SK-N-SH (cell line): ENCODE results near the gene FHOD3. TPM values are rescaled to one million over a fixed set of nuclear protein-coding genes. Genes with fewer than 3 reads are reported as not detected.

Experiments
- CTCF ChIA-PET: fragments of 300-600, 350-600 bp; formaldehyde crosslinking; extraction: SDS; loops from one replicate; lab custom pipeline; 2021; lab: Yijun Ruan, JAX
- POLR2A ChIA-PET: fragments of 350-600 bp; sonication (Branson Sonifier 250); formaldehyde crosslinking; extraction: SDS; loops from one replicate; lab custom pipeline; 2020; ENCODE audit warnings: antibody characterized with exemption, inconsistent platforms; lab: Yijun Ruan, JAX
- DNase-seq: peaks from one replicate; pipeline ENCODE4 v3.0.0; 2012
- H2AFZ ChIP-seq: fragments of 200-600 bp; sonication (generic); 2 replicates; pipeline ENCODE4 v1.8.1; 2016; ENCODE audit warnings: antibody characterized with exemption, mild to moderate bottlenecking, low read depth
- H3F3A ChIP-seq: fragments of 200-600 bp; sonication (generic); replicated peaks from 2 replicates; pipeline ENCODE3; 2016; ENCODE audit warnings: antibody characterized with exemption, mild to moderate bottlenecking; ENCODE audit not compliant: insufficient read depth
- H3K27ac ChIP-seq, 2 experiments: fragments of 200-500 bp in 1 of 2; fragments of 200-600 bp in 1 of 2; sonication (Bioruptor generic) in 1 of 2; sonication (generic), shearing (Covaris generic) in 1 of 2; 2 replicates each; pipeline versions ENCODE4 v1.5.1 to v1.6.1; 2014 to 2016; ENCODE audit warnings: low read depth in 2 of 2, inconsistent platforms in 1 of 2, low read length in 1 of 2, mild to moderate bottlenecking in 1 of 2, mixed read lengths in 1 of 2
- H3K27me3 ChIP-seq: fragments of 200-600 bp; sonication (generic), shearing (Covaris generic); 2 replicates; pipeline ENCODE4 v1.6.1; 2016; ENCODE audit warnings: mixed run types; ENCODE audit not compliant: insufficient read depth
- H3K36me3 ChIP-seq, 2 experiments: fragments of 200-500 bp in 1 of 2; fragments of 200-600 bp in 1 of 2; sonication (Bioruptor generic) in 1 of 2; sonication (generic) in 1 of 2; replicated peaks in 1 of 2; 2 replicates each; pipeline versions ENCODE3 to v1.5.1; 2014 to 2016; ENCODE audit warnings: low read length in 1 of 2, mild to moderate bottlenecking in 1 of 2; ENCODE audit not compliant: insufficient read depth in 2 of 2, control insufficient read depth in 1 of 2
- H3K4me1 ChIP-seq, 2 experiments: fragments of 200-500 bp in 1 of 2; fragments of 200-600 bp in 1 of 2; sonication (Bioruptor generic) in 1 of 2; sonication (generic), shearing (Covaris generic) in 1 of 2; 2 replicates each; pipeline versions ENCODE4 v1.5.1 to v1.6.1; 2014 to 2016; ENCODE audit warnings: low read depth in 1 of 2, low read length in 1 of 2, mixed run types in 1 of 2; ENCODE audit not compliant: insufficient read depth in 2 of 2, control insufficient read depth in 1 of 2
- H3K4me2 ChIP-seq: fragments of 200-600 bp; sonication (generic), shearing (Covaris generic); 2 replicates; pipeline ENCODE4 v1.6.1; 2017; ENCODE audit warnings: mixed run types
- H3K4me3 ChIP-seq, 2 experiments: fragments of 200-500 bp in 1 of 2; fragments of 200-600 bp in 1 of 2; sonication (Bioruptor generic) in 1 of 2; sonication (generic), shearing (Covaris generic) in 1 of 2; 2 replicates each; pipeline versions ENCODE4 v1.5.1 to v1.8.1; 2014 to 2016; ENCODE audit warnings: low read depth in 2 of 2, inconsistent platforms in 1 of 2, low read length in 1 of 2, mild to moderate bottlenecking in 1 of 2, mixed read lengths in 1 of 2, moderate library complexity in 1 of 2
- H3K79me2 ChIP-seq: fragments of 200-600 bp; sonication (generic); 2 replicates; pipeline ENCODE4 v1.8.1; 2017; ENCODE audit warnings: mild to moderate bottlenecking; ENCODE audit not compliant: insufficient read depth
- H3K9ac ChIP-seq: fragments of 200-600 bp; sonication (generic); 2 replicates; pipeline ENCODE4 v1.6.1; 2017; ENCODE audit warnings: mixed run types
- H3K9me2 ChIP-seq: fragments of 200-600 bp; sonication (generic); 2 replicates; pipeline ENCODE4 v1.6.1; 2017; ENCODE audit warnings: mixed run types
- H3K9me3 ChIP-seq: fragments of 200-600 bp; sonication (generic); 2 replicates; pipeline ENCODE4 v1.6.1; 2017; ENCODE audit warnings: mixed run types, mild to moderate bottlenecking, moderate library complexity
- H4K20me1 ChIP-seq: fragments of 200-600 bp; sonication (generic); 2 replicates; pipeline ENCODE4 v1.6.1; 2017; ENCODE audit warnings: mild to moderate bottlenecking, mixed run types; ENCODE audit not compliant: insufficient read depth
- CHD2 ChIP-seq: fragments of 150-350 bp; IDR thresholded peaks from 2 replicates; pipeline ENCODE4 v1.6.1; 2018; ENCODE audit warnings: low read length; ENCODE audit not compliant: partially characterized antibody
- EP300 ChIP-seq, 2 experiments: IDR thresholded peaks; 2 replicates each; pipeline versions ENCODE4 v1.4.0 to v1.6.1; 2012; ENCODE audit warnings: borderline replicate concordance in 1 of 2, low read depth in 1 of 2, low read length in 1 of 2
- EZH2phosphoT487 ChIP-seq: fragments of 200-600 bp; sonication (generic); IDR thresholded peaks from 2 replicates; pipeline ENCODE4 v1.6.1; 2017; ENCODE audit warnings: low read depth, mixed run types, mild to moderate bottlenecking, antibody characterized with exemption, moderate library complexity, borderline replicate concordance
- FOSL2 ChIP-seq: IDR thresholded peaks from 2 replicates; pipeline ENCODE4 v1.4.0; 2012; ENCODE audit warnings: low read depth, mild to moderate bottlenecking, moderate library complexity, borderline replicate concordance
- GATA2 ChIP-seq: sonication (generic); formaldehyde crosslinking; IDR thresholded peaks from 2 replicates; pipeline ENCODE4 v1.5.0; 2020; ENCODE audit warnings: mild to moderate bottlenecking, missing genetic modification reagents
- JUND ChIP-seq: IDR thresholded peaks from 2 replicates; pipeline ENCODE4 v1.4.0; 2012
- MEF2A ChIP-seq: IDR thresholded peaks from 2 replicates; pipeline ENCODE4 v1.4.0; 2012; ENCODE audit warnings: low read depth, borderline replicate concordance
- MXI1 ChIP-seq: IDR thresholded peaks from 2 replicates; pipeline ENCODE4 v1.6.1; 2012; ENCODE audit warnings: mild to moderate bottlenecking, low read depth, low read length, improper control_type of control experiment
- NFIC ChIP-seq: IDR thresholded peaks from 2 replicates; pipeline ENCODE4 v1.4.0; 2012; ENCODE audit warnings: borderline replicate concordance
- TEAD4 ChIP-seq: IDR thresholded peaks from 2 replicates; pipeline ENCODE4 v1.4.0; 2012; ENCODE audit warnings: mild to moderate bottlenecking, borderline replicate concordance; ENCODE audit not compliant: insufficient read depth
- YY1 ChIP-seq: IDR thresholded peaks from 2 replicates; pipeline ENCODE4 v1.4.0; 2012; ENCODE audit warnings: low read depth, mild to moderate bottlenecking
- WGBS: methylation state at CpG from one replicate; pipeline ENCODE4 v1.1.6; 2017; ENCODE audit warnings: low lambda C conversion rate; 5-methylcytosine and 5-hydroxymethylcytosine counted together
- polyA plus RNA-seq, 3 experiments: library from polyadenylated mRNA; depleted of rRNA; stranded (reverse); fragments of >200 nt; gene quantifications; 2 replicates each; pipeline ENCODE4 v1.2.3, GENCODE V29; 2012
- TF ChIP-seq, protein P1 (sequence below): IDR thresholded peaks from 2 replicates; pipeline ENCODE4 v1.4.0; 2012; ENCODE audit warnings: low read depth, borderline replicate concordance
- TF ChIP-seq, protein P2 (sequence below): fragments of 150-350 bp; IDR thresholded peaks from 2 replicates; pipeline ENCODE4 v1.6.1; 2017; ENCODE audit warnings: antibody characterized with exemption, low read length, low read depth, borderline replicate concordance
- TF ChIP-seq, protein P3 (sequence below): IDR thresholded peaks from 2 replicates; pipeline ENCODE4 v1.4.0; 2012; ENCODE audit warnings: low read depth

FHOD3 gene
- polyA plus RNA-seq, 1 of the 3 experiments (the other 2 are of a cell fraction) = 10.9 TPM

GRCh38 chr18:36737316-36737715, 439.8 kb downstream of the FHOD3 start:
- H3K4me3 ChIP-seq = no peak overlapping the region
- no peaks in the 10 kb centered on the region for H3K9me2 ChIP-seq
- no peak overlapping the region for H3K4me2 ChIP-seq
- H3K4me1 ChIP-seq = peaks cover 0 to 25% of the 10 kb centered on the region in 2 experiments; a peak in 2 of 4 replicates
- no peak for DNase-seq
- 78% methylated on average over 3 of the region's 3 CpGs for WGBS
- no peak overlapping the region for H3K9ac ChIP-seq
- H2AFZ ChIP-seq = no peak overlapping the region
- H3K27ac ChIP-seq = no peak overlapping the region
- no peaks in the 10 kb centered on the region for H3F3A ChIP-seq
- H3K36me3 ChIP-seq = peaks cover 0 to 12% of the 10 kb centered on the region in 2 experiments
- POLR2A ChIA-PET = no interaction called here
- H3K27me3 ChIP-seq = no peaks in the 10 kb centered on the region
- no peaks in the 10 kb centered on the region for H3K79me2 ChIP-seq
- no peaks in the 10 kb centered on the region for H4K20me1 ChIP-seq
- TF ChIP-seq EZH2phosphoT487 = no peak
- TF ChIP-seq, protein P1, sequence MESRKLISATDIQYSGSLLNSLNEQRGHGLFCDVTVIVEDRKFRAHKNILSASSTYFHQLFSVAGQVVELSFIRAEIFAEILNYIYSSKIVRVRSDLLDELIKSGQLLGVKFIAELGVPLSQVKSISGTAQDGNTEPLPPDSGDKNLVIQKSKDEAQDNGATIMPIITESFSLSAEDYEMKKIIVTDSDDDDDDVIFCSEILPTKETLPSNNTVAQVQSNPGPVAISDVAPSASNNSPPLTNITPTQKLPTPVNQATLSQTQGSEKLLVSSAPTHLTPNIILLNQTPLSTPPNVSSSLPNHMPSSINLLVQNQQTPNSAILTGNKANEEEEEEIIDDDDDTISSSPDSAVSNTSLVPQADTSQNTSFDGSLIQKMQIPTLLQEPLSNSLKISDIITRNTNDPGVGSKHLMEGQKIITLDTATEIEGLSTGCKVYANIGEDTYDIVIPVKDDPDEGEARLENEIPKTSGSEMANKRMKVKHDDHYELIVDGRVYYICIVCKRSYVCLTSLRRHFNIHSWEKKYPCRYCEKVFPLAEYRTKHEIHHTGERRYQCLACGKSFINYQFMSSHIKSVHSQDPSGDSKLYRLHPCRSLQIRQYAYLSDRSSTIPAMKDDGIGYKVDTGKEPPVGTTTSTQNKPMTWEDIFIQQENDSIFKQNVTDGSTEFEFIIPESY = no peak
- TF ChIP-seq JUND = no peak
- TF ChIP-seq MXI1 = no peak
- TF ChIP-seq TEAD4 = no peak
- TF ChIP-seq, protein P2, sequence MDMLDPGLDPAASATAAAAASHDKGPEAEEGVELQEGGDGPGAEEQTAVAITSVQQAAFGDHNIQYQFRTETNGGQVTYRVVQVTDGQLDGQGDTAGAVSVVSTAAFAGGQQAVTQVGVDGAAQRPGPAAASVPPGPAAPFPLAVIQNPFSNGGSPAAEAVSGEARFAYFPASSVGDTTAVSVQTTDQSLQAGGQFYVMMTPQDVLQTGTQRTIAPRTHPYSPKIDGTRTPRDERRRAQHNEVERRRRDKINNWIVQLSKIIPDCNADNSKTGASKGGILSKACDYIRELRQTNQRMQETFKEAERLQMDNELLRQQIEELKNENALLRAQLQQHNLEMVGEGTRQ = no peak
- TF ChIP-seq GATA2 (CRISPR knock-in tag) = no peak
- TF ChIP-seq MEF2A = no peak
- no peak for TF ChIP-seq NFIC
- TF ChIP-seq, protein P3, sequence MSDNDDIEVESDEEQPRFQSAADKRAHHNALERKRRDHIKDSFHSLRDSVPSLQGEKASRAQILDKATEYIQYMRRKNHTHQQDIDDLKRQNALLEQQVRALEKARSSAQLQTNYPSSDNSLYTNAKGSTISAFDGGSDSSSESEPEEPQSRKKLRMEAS = no peak
- TF ChIP-seq EP300 (IDR thresholded peaks at IDR 0.05; ENCODE audit: borderline replicate concordance in 1 of 2, low read depth in 1 of 2, low read length in 1 of 2) = no peak
- no peaks in the 10 kb centered on the region for H3K9me3 ChIP-seq
- CTCF ChIA-PET = interaction anchor here (2.1 kb wide), 1 partner anchor 49 kb away, joined by 5 read pairs; no protein-coding TSS in a partner anchor

DNA sequence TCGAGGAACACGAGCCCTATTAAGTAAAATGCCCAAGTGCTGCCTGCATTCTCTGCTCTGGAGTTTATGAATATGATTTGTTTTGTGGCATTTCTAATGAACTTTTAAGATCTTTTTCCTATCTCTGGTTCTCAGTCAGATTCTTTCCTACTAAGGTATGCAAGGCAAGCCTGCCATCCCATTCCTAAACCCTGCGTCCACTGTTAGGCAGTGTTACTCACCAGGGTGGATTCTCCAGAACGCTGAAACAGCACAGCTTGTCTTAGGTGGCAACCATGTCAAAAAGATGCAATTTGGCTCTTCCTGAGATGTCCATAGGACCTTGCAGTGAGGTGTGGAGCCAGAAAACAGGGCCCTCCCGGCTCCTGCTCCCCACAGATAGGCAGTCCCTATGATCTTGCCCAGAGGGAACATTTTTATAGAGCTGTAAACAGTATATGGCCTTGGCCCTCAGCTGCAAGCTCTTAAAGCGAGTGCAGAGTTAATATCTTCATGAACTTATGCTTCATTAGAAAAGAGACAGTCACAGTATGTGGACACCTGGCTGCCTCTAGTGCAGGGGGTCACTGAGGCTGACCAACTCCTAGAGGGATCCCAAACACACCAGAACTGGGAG, 446.9 kb downstream of the FHOD3 start:
- peaks cover 0 to 6% of the 10 kb centered on the region in 2 experiments; a peak in 1 of 4 replicates for H3K4me1 ChIP-seq
- peaks cover 0 to 6% of the 10 kb centered on the region in 2 experiments for H3K36me3 ChIP-seq
- no peaks in the 10 kb centered on the region for H3K27me3 ChIP-seq
- H4K20me1 ChIP-seq = no peaks in the 10 kb centered on the region
- no peaks in the 10 kb centered on the region for H3F3A ChIP-seq
- no peak overlapping the region for H3K4me2 ChIP-seq
- H3K4me3 ChIP-seq = no peak overlapping the region
- no peaks in the 10 kb centered on the region for H3K9me3 ChIP-seq
- no peak for DNase-seq
- TF ChIP-seq YY1 (no peak), FOSL2 (peak; percentile 9; the same call in 1 of the 2 replicates), CHD2 (no peak)
- CTCF ChIA-PET = interaction anchor here (1.0 kb wide), 1 partner anchor 10 kb away, joined by 4 read pairs; no protein-coding TSS in a partner anchor
- 74% methylated on average over 6 of the region's 6 CpGs for WGBS
- no peaks in the 10 kb centered on the region for H3K9me2 ChIP-seq
- no peak overlapping the region; a peak in 1 of 4 replicates for H3K27ac ChIP-seq
- H3K79me2 ChIP-seq = no peaks in the 10 kb centered on the region
- H2AFZ ChIP-seq = no peak overlapping the region
- POLR2A ChIA-PET = no interaction called here
- H3K9ac ChIP-seq = no peak overlapping the region
